DOHH2 (cell line): ENCODE data around the gene PTPA.
"Not testable (repeated sequence)": the region's sequence is repeated elsewhere in the genome, so short reads cannot be mapped to it uniquely, and the experiment has no call there.

Experiments
- H3F3A ChIP-seq: fragments of 200-600 bp; sonication (generic), shearing (Covaris generic); 2 replicates; pipeline ENCODE4 v1.6.0; 2016; ENCODE audit warnings: antibody characterized with exemption, mild to moderate bottlenecking; ENCODE audit not compliant: control insufficient read depth, insufficient read depth
- H3K27ac ChIP-seq: fragments of 200-600 bp; sonication (generic); 2 replicates; pipeline ENCODE4 v1.5.1; 2014; ENCODE audit warnings: low read depth, mild to moderate bottlenecking, low read length, moderate library complexity
- H3K27me3 ChIP-seq: fragments of 200-600 bp; sonication (generic); 2 replicates; pipeline ENCODE4 v1.6.1; 2014; ENCODE audit warnings: mild to moderate bottlenecking, low read length, mixed read lengths; ENCODE audit not compliant: control insufficient read depth
- H3K36me3 ChIP-seq: fragments of 200-600 bp; sonication (generic); 2 replicates; pipeline ENCODE4 v1.6.1; 2014; ENCODE audit warnings: mild to moderate bottlenecking, low read length, moderate library complexity, mixed read lengths; ENCODE audit not compliant: control insufficient read depth
- H3K4me1 ChIP-seq: fragments of 200-600 bp; sonication (generic); 2 replicates; pipeline ENCODE4 v1.6.1; 2014; ENCODE audit warnings: mild to moderate bottlenecking, low read length, mixed read lengths; ENCODE audit not compliant: control insufficient read depth
- H3K4me2 ChIP-seq: fragments of 200-600 bp; sonication (generic); 2 replicates; pipeline ENCODE4 v1.6.0; 2014; ENCODE audit warnings: mild to moderate bottlenecking, low read length, moderate library complexity
- H3K4me3 ChIP-seq: fragments of 200-600 bp; sonication (generic); 2 replicates; pipeline ENCODE4 v1.5.1; 2014; ENCODE audit warnings: mild to moderate bottlenecking, low read length, mixed read lengths
- H3K79me2 ChIP-seq: fragments of 200-600 bp; sonication (generic); 2 replicates; pipeline ENCODE4 v1.6.1; 2014; ENCODE audit warnings: mild to moderate bottlenecking, low read length, mixed read lengths; ENCODE audit not compliant: control insufficient read depth
- H3K9me2 ChIP-seq: fragments of 200-600 bp; sonication (generic); replicated peaks from 2 replicates; pipeline ENCODE4 v1.6.1; 2014; ENCODE audit warnings: mild to moderate bottlenecking, low read length, mixed read lengths; ENCODE audit not compliant: control insufficient read depth
- H3K9me3 ChIP-seq: fragments of 200-600 bp; sonication (generic); 2 replicates; pipeline ENCODE4 v1.6.1; 2014; ENCODE audit warnings: antibody characterized with exemption, low read length, mixed read lengths; ENCODE audit not compliant: control insufficient read depth, insufficient read depth
- H4K20me1 ChIP-seq: fragments of 200-600 bp; sonication (generic); 2 replicates; pipeline ENCODE4 v1.6.0; 2014; ENCODE audit warnings: low read depth, mild to moderate bottlenecking, antibody characterized with exemption, low read length, moderate library complexity; ENCODE audit not compliant: control insufficient read depth, insufficient read depth
- EZH2phosphoT487 ChIP-seq: fragments of 200-600 bp; sonication (generic); IDR thresholded peaks from 2 replicates; pipeline ENCODE4 v1.6.1; 2017; ENCODE audit warnings: borderline replicate concordance, mild to moderate bottlenecking, antibody characterized with exemption, low read length, moderate library complexity, mixed read lengths
- TF ChIP-seq, protein P1 (sequence below): fragments of 200-600 bp; sonication (generic); IDR thresholded peaks from one replicate; pipeline ENCODE4 v1.5.1; 2014; ENCODE audit warnings: antibody characterized with exemption, mild to moderate bottlenecking, low read depth, low read length; ENCODE audit not compliant: poor library complexity, severe bottlenecking

The PTPA gene

DNA sequence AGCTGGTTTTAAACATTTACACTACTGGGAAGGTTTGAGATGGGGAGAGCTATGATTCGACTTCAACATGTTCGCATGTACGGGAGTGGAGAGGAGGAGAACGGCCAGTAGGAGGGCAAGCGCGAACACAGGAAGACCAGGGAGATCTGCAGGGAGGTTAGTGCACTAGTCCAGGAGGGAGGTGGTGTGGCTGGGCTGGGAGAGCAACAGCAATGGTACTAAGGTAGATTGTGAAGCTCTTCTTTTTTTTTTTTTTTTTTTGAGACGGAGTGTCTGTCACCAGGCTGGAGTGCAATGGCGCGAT lies 50.3 kb downstream of the PTPA start:
- TF ChIP-seq, protein P1, sequence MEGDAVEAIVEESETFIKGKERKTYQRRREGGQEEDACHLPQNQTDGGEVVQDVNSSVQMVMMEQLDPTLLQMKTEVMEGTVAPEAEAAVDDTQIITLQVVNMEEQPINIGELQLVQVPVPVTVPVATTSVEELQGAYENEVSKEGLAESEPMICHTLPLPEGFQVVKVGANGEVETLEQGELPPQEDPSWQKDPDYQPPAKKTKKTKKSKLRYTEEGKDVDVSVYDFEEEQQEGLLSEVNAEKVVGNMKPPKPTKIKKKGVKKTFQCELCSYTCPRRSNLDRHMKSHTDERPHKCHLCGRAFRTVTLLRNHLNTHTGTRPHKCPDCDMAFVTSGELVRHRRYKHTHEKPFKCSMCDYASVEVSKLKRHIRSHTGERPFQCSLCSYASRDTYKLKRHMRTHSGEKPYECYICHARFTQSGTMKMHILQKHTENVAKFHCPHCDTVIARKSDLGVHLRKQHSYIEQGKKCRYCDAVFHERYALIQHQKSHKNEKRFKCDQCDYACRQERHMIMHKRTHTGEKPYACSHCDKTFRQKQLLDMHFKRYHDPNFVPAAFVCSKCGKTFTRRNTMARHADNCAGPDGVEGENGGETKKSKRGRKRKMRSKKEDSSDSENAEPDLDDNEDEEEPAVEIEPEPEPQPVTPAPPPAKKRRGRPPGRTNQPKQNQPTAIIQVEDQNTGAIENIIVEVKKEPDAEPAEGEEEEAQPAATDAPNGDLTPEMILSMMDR = no peak
- TF ChIP-seq EZH2phosphoT487 = no peak
- Histone ChIP-seq H3K9me3 (no peaks in the 10 kb centered on the region), H3K4me3 (no peak overlapping the region), H3K36me3 (no peaks in the 10 kb centered on the region), H3K27ac (no peak overlapping the region), H3F3A (no peaks in the 10 kb centered on the region), H3K27me3 (no peaks in the 10 kb centered on the region), H4K20me1 (no peaks in the 10 kb centered on the region), H3K9me2 (no peaks in the 10 kb centered on the region), H3K4me2 (no peak overlapping the region), H3K4me1 (no peaks in the 10 kb centered on the region), H3K79me2 (no peaks in the 10 kb centered on the region)

DNA sequence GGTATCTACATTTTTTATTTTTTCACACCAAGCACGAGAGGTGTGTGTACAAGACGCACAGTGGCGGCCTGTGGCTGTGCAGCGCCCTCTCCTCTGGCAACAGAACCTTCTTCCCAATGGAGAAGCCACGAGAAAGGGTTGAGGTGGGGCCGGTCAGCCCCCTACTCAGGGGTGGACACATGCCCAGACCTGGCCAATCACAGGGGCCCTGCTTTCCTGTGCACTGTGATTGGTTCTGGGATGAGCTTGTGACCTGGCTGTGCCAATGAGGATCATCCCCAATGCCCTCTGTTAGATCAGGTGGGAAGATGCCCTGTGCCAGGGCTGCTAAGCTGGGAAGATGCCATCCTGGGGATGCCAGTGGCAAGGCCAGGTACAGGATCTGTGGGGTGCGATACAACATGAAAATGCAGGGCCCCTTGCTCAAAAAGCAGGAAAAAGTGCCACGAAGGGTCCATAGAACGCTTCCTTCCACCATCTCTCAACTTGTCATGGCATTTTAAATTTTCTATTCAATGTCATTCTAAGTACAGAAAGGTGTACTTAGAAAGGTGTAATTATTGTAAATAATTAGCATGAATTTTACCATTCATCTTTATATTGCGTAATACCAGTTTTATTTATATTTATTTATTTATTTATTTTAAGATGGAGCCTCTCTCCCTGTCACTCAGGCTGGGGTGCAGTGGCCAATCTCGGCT lies 51.4 kb downstream of the PTPA start:
- no peak overlapping the region for H3K4me2 ChIP-seq
- H3K4me3 ChIP-seq = no peak overlapping the region
- no peaks in the 10 kb centered on the region for H3F3A ChIP-seq
- no peaks in the 10 kb centered on the region for H3K79me2 ChIP-seq
- no peaks in the 10 kb centered on the region for H3K27me3 ChIP-seq
- no peaks in the 10 kb centered on the region for H3K36me3 ChIP-seq
- TF ChIP-seq EZH2phosphoT487 = no peak
- TF ChIP-seq, protein P1 = no peak
- H3K9me3 ChIP-seq = no peaks in the 10 kb centered on the region
- no peaks in the 10 kb centered on the region for H4K20me1 ChIP-seq
- no peaks in the 10 kb centered on the region for H3K9me2 ChIP-seq
- H3K27ac ChIP-seq = no peak overlapping the region
- H3K4me1 ChIP-seq = peaks cover 4% of the 10 kb centered on the region

DNA sequence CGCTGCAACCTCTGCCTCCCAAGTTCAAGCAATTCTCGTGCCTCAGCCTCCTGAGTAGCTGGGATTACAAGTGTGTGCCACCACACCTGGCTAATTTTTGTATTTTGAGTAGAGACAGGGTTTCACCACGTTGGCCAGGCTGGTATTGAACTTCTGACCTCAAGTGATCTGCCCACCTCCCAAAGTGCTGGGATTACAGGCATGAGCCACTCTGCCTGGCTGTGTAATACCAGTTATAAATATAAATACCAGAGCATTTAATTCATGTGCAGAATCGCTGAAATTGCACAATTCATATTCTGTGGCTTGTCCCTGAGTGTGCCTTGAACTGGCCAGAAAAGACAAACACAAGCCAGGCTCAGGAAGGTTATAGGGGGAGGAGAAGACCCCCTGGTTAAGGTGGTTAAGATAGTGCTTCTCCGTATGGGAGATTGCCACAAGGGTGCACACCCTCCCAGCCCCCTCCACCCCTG lies 52.0 kb downstream of the PTPA start:
- H3K4me1 ChIP-seq, H4K20me1 ChIP-seq, H3K4me2 ChIP-seq, H3F3A ChIP-seq, H3K9me3 ChIP-seq, H3K4me3 ChIP-seq, H3K27me3 ChIP-seq, H3K27ac ChIP-seq, H3K9me2 ChIP-seq, H3K79me2 ChIP-seq, H3K36me3 ChIP-seq: not testable (repeated sequence)

DNA sequence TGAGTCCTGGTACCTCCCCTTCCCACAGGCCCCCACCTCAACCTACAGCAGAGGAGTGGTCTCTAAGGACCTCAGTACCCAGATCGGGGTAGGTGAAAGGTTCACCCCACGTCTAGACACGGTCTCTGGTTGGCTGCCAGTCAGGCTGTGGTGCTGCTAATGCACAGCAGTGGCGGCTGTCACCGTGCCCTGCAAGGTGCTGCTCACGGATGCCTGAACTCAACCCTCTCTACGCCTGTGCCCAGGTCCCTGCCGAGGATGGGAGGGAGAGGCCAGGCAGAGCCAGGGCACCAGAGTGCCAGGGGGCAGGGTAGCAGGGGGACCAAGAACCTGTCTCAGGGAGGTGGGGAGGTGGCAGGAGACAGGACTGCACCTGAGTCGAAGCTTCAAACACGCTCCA lies 52.5 kb downstream of the PTPA start:
- Histone ChIP-seq H3K79me2 (no peaks in the 10 kb centered on the region), H3K4me1 (peaks cover 4% of the 10 kb centered on the region)

More for the DNA sequence above, 52.5 kb downstream of the PTPA start:
- Histone ChIP-seq H4K20me1 (no peaks in the 10 kb centered on the region), H3K9me3 (no peaks in the 10 kb centered on the region), H3K4me3 (no peak overlapping the region), H3K27ac (no peak overlapping the region), H3K27me3 (no peaks in the 10 kb centered on the region), H3K4me2 (no peak overlapping the region), H3F3A (no peaks in the 10 kb centered on the region), H3K9me2 (no peaks in the 10 kb centered on the region), H3K36me3 (no peaks in the 10 kb centered on the region)
- TF ChIP-seq, protein P1 = no peak
- no peak for TF ChIP-seq EZH2phosphoT487
